B cell (primary cell): ENCODE measurements around the gene PES1. TPM values are rescaled to one million over a fixed set of nuclear protein-coding genes. Genes with fewer than 3 reads are reported as not detected.

ENCODE experiments used
- ATAC-seq: fragments of 200-7000 bp; cut with Tn5 transposase; one replicate; pipeline ENCODE4 v1.10.0; 2021; ENCODE audit warnings: low read depth, mild to moderate bottlenecking, moderate number of reproducible peaks, moderate library complexity
- CTCF ChIA-PET: fragments of 350-600 bp; sonication (Branson Sonifier 250); formaldehyde crosslinking; loops from one replicate; lab custom pipeline; 2021; ENCODE audit warnings: antibody characterized with exemption, inconsistent platforms; lab: Charles Lee
- POLR2A ChIA-PET: fragments of 350-600 bp; sonication (Branson Sonifier 250); formaldehyde crosslinking; loops from one replicate; lab custom pipeline; 2021; ENCODE audit warnings: antibody characterized with exemption; lab: Charles Lee
- DNase-seq: peaks from one replicate; pipeline ENCODE4 v3.0.0; 2013
- H2AFZ ChIP-seq: 2 replicates; pipeline ENCODE4 v1.6.1; 2012; ENCODE audit warnings: mild to moderate bottlenecking, low read depth, low read length; ENCODE audit not compliant: insufficient read depth, poor library complexity, severe bottlenecking
- H3K27ac ChIP-seq, 2 donors: 1 replicate in 1 of 2; 2 replicates in 1 of 2; pipeline ENCODE4 v1.5.1; 2012 to 2013; ENCODE audit warnings: low read length in 2 of 2, mild to moderate bottlenecking in 2 of 2, moderate library complexity in 1 of 2
- H3K27me3 ChIP-seq, 4 experiments: fragments of 200-600 bp in 1 of 4; sonication (generic) in 1 of 4; replicated peaks in 1 of 4; 1 replicate in 2 of 4; 2 replicates in 2 of 4; pipeline versions ENCODE4 v1.6.1 to v1.7.0; 2013 to 2016; ENCODE audit warnings: low read length in 3 of 4, mild to moderate bottlenecking in 2 of 4, mixed read lengths in 1 of 4, moderate library complexity in 1 of 4; ENCODE audit not compliant: insufficient read depth in 4 of 4, control insufficient read depth in 3 of 4; ENCODE audit errors: control extremely low read depth in 1 of 4
- H3K36me3 ChIP-seq, 2 experiments: replicated peaks in 1 of 2; 1 replicate in 1 of 2; 2 replicates in 1 of 2; pipeline versions ENCODE4 v1.6.1 to v1.7.1; 2013; ENCODE audit warnings: low read length in 1 of 2; ENCODE audit not compliant: insufficient read depth in 2 of 2, control insufficient read depth in 1 of 2; ENCODE audit errors: control extremely low read depth in 1 of 2, extremely low read depth in 1 of 2
- H3K4me1 ChIP-seq, 2 donors: fragments of 200-600 bp in 1 of 2; sonication (generic) in 1 of 2; 1 replicate in 1 of 2; 2 replicates in 1 of 2; pipeline versions ENCODE4 v1.5.1 to v1.6.1; 2013 to 2017; ENCODE audit warnings: low read length in 2 of 2; ENCODE audit not compliant: control insufficient read depth in 2 of 2, insufficient read depth in 2 of 2
- H3K4me2 ChIP-seq: replicated peaks from 2 replicates; pipeline ENCODE3; 2012; ENCODE audit warnings: mild to moderate bottlenecking, low read depth, low read length; ENCODE audit not compliant: poor library complexity, severe bottlenecking
- H3K4me3 ChIP-seq, 5 experiments: fragments of 200-600 bp in 1 of 5; sonication (generic) in 1 of 5; 1 replicate in 3 of 5; 2 replicates in 2 of 5; pipeline versions ENCODE4 v1.5.1 to v1.7.0; 2011 to 2016; ENCODE audit warnings: low read length in 4 of 5, mild to moderate bottlenecking in 4 of 5, low read depth in 2 of 5, control low read depth in 1 of 5, moderate library complexity in 1 of 5; ENCODE audit not compliant: insufficient read depth in 1 of 5; ENCODE audit errors: control extremely low read depth in 1 of 5, extremely low read depth in 1 of 5
- H3K79me2 ChIP-seq: fragments of 200-600 bp; sonication (generic); one replicate; pipeline ENCODE4 v1.6.0; 2016; ENCODE audit warnings: low read length; ENCODE audit not compliant: control insufficient read depth, insufficient read depth
- H3K9ac ChIP-seq: fragments of 200-600 bp; sonication (generic); 2 replicates; pipeline ENCODE4 v1.6.1; 2017; ENCODE audit warnings: mild to moderate bottlenecking, low read length, moderate library complexity
- H3K9me3 ChIP-seq, 3 donors: one replicate each; pipeline versions ENCODE4 v1.6.1 to v1.7.1; 2013; ENCODE audit warnings: low read length in 2 of 3; ENCODE audit not compliant: control insufficient read depth in 2 of 3, insufficient read depth in 1 of 3; ENCODE audit errors: control extremely low read depth in 1 of 3
- H4K20me1 ChIP-seq: 2 replicates; pipeline ENCODE4 v1.6.0; 2012; ENCODE audit warnings: mild to moderate bottlenecking, low read length; ENCODE audit not compliant: insufficient read depth, control insufficient read depth, poor library complexity, severe bottlenecking
- H3K27ac Mint-ChIP-seq: one replicate; pipeline ENCODE4 v1.8.0; 2021; ENCODE audit warnings: mixed read lengths
- H3K27me3 Mint-ChIP-seq: one replicate; pipeline ENCODE4 v1.8.0; 2021; ENCODE audit warnings: mixed read lengths
- H3K4me1 Mint-ChIP-seq: one replicate; pipeline ENCODE4 v1.8.0; 2021; ENCODE audit warnings: mixed read lengths
- H3K4me3 Mint-ChIP-seq: one replicate; pipeline ENCODE4 v1.8.0; 2021; ENCODE audit warnings: mixed read lengths
- H3K9me3 Mint-ChIP-seq: one replicate; pipeline ENCODE4 v1.8.0; 2022; ENCODE audit warnings: mixed read lengths; ENCODE audit not compliant: insufficient read depth
- EZH2 ChIP-seq: IDR thresholded peaks from 2 replicates; pipeline ENCODE4 v1.6.1; 2012; ENCODE audit warnings: borderline replicate concordance, low read depth, mild to moderate bottlenecking, moderate library complexity, low read length; ENCODE audit not compliant: insufficient read depth, poor library complexity, severe bottlenecking
- WGBS: methylation state at CpG from one replicate; pipeline ENCODE4 v1.1.5; 2013; ENCODE audit warnings: missing lambda C conversion rate; ENCODE audit not compliant: insufficient coverage; 5-methylcytosine and 5-hydroxymethylcytosine counted together
- intact Hi-C: fragments of 100-400 bp; cut with micrococcal nuclease; formaldehyde crosslinking; loops from one replicate; pipeline ENCODE4 v1.10.0; 2022
- polyA plus RNA-seq: library from polyadenylated mRNA; depleted of rRNA; stranded (reverse); fragments of >200 nt; gene quantifications from 2 replicates; pipeline ENCODE4 v1.2.3, GENCODE V29; 2012
- total RNA-seq, 2 donors: library from RNA; stranded (reverse); fragments of 120-200 nt in 1 of 2; gene quantifications; 1 replicate in 1 of 2; 2 replicates in 1 of 2; pipeline versions ENCODE4 v1.2.3 to v1.2.4, GENCODE V29; 2013 to 2022
- TF ChIP-seq, protein P1 (sequence below): fragments of 200-600 bp; IDR thresholded peaks from one replicate; pipeline ENCODE4 v1.8.0; 2022; ENCODE audit warnings: antibody characterized with exemption, mild to moderate bottlenecking

PES1 gene
- total and polyA plus RNA-seq, 2 donors (not counting 1 experiment from before 2014, with no cell fraction given) = 38.1 to 75.2 TPM

DNA sequence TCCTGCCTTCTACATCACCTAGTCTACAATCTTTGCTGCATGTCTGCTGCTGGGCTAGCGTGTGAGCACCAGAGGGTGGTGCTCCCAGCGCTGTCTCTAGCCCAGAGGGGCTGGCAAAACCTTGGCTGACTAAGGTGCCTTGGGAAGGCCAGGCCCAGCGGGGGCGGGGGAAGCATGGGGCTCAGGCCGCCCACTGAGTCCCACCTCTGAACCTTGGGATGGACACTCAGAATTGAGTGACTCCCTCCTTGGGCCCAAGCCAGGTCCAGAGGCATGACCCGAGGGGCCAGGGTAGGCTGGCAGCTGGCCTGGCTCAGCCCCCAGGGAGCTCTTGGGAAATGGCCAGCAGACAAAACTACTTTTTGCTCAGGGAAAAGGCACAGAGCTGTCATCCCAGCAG, 9.7 kb downstream of the PES1 start:
- intact Hi-C loops = no loop called here
- 95% methylated on average over 6 of the region's 6 CpGs for WGBS
- H3K9me3 ChIP-seq = peaks cover 0 to 8% (median 0%) of the 10 kb centered on the region in 3 donors
- H3K4me1 ChIP-seq = no peaks in the 10 kb centered on the region
- ATAC-seq = no peak
- POLR2A ChIA-PET = no interaction called here
- CTCF ChIA-PET = interaction anchor here (1.0 to 1.5 kb wide), 2 partner anchors 11 to 19 kb away, joined by 3 to 4 read pairs; no protein-coding TSS in a partner anchor
- H3K36me3 ChIP-seq = peaks cover 0 to 95% of the 10 kb centered on the region in 2 experiments
- no peak overlapping the region for H3K4me2 ChIP-seq
- TF ChIP-seq, protein P1, sequence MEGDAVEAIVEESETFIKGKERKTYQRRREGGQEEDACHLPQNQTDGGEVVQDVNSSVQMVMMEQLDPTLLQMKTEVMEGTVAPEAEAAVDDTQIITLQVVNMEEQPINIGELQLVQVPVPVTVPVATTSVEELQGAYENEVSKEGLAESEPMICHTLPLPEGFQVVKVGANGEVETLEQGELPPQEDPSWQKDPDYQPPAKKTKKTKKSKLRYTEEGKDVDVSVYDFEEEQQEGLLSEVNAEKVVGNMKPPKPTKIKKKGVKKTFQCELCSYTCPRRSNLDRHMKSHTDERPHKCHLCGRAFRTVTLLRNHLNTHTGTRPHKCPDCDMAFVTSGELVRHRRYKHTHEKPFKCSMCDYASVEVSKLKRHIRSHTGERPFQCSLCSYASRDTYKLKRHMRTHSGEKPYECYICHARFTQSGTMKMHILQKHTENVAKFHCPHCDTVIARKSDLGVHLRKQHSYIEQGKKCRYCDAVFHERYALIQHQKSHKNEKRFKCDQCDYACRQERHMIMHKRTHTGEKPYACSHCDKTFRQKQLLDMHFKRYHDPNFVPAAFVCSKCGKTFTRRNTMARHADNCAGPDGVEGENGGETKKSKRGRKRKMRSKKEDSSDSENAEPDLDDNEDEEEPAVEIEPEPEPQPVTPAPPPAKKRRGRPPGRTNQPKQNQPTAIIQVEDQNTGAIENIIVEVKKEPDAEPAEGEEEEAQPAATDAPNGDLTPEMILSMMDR = no peak
- no peak for TF ChIP-seq EZH2
- Mint-ChIP-seq H3K27ac (no peak overlapping the region), H3K4me3 (no peak overlapping the region), H3K9me3 (no peaks in the 10 kb centered on the region), H3K4me1 (no peaks in the 10 kb centered on the region), H3K27me3 (no peaks in the 10 kb centered on the region)
- no peak overlapping the region for H2AFZ ChIP-seq
- H3K27ac ChIP-seq = no peak overlapping the region
- no peak for DNase-seq
- H3K27me3 ChIP-seq = no peaks in the 10 kb centered on the region
- peaks cover 3% of the 10 kb centered on the region for H3K79me2 ChIP-seq
- no peak overlapping the region for H3K9ac ChIP-seq
- H3K4me3 ChIP-seq = no peak overlapping the region
- peaks cover 41% of the 10 kb centered on the region for H4K20me1 ChIP-seq

DNA sequence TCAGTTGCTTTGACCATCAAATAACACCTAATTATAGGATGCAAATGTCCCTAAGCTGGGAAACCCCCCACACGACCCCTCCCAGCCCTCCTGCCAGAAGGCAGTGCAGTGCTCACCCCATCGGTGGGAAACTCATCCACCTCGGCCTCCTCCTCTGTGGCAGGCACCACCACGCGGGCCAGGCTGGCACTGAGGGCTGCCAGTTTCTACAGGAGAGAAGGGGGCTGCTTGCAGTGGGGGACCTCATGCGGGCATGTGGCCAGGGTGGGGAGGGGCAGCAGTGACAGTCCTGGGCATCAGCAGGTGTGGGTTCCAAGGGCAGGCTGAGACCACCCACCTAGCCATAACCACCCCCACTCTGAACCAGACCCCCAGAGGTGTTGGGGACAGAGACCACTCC, 10.8 kb downstream of the PES1 start:
- TF ChIP-seq, protein P1 = no peak
- TF ChIP-seq EZH2 = no peak
- no peaks in the 10 kb centered on the region for H3K9me3 Mint-ChIP-seq
- no peak overlapping the region for H3K4me2 ChIP-seq
- no peaks in the 10 kb centered on the region for H3K4me1 ChIP-seq
- H3K27me3 ChIP-seq = no peaks in the 10 kb centered on the region
- ATAC-seq = no peak
- no peak overlapping the region for H2AFZ ChIP-seq
- peaks cover 0 to 8% (median 0%) of the 10 kb centered on the region in 3 donors for H3K9me3 ChIP-seq
- no peak overlapping the region for H3K27ac Mint-ChIP-seq
- peaks cover 39% of the 10 kb centered on the region for H4K20me1 ChIP-seq
- no peak overlapping the region for H3K9ac ChIP-seq
- H3K4me3 ChIP-seq = no peak overlapping the region
- CTCF ChIA-PET = interaction anchor here (1.5 kb wide), 1 partner anchor 20 kb away, joined by 4 read pairs; no protein-coding TSS in a partner anchor
- POLR2A ChIA-PET = no interaction called here
- peaks cover 0 to 95% of the 10 kb centered on the region in 2 experiments for H3K36me3 ChIP-seq
- WGBS = 100% methylated on average over 4 of the region's 6 CpGs
- H3K4me1 Mint-ChIP-seq = no peaks in the 10 kb centered on the region
- H3K27ac ChIP-seq = no peak overlapping the region
- H3K4me3 Mint-ChIP-seq = no peak overlapping the region
- no peak for DNase-seq
- peaks cover 3% of the 10 kb centered on the region for H3K79me2 ChIP-seq
- intact Hi-C loops = no loop called here
- no peaks in the 10 kb centered on the region for H3K27me3 Mint-ChIP-seq
